ENCODE measurements around the gene SIM2. TPM values are rescaled to one million over a fixed set of nuclear protein-coding genes. Genes with fewer than 3 reads are reported as not detected.

SIM2 gene
- total RNA-seq, 1 donor from 2014 or later = 9.2 TPM

GRCh38 chr21:36783612-36784374 lies 84.9 kb downstream of the SIM2 start:
- peak overlapping the region; percentile 25 for H3K27ac ChIP-seq (ENCODE audit: low read depth, low read length)
- H3K27me3 Mint-ChIP-seq (ENCODE audit: low read depth, unreplicated experiment) = no peaks in the 10 kb centered on the region
- peak overlapping the region; percentile 9 for H3K9ac ChIP-seq (ENCODE audit: low read length)
- peak overlapping the region; percentile 30 for H3K4me2 ChIP-seq (ENCODE audit: low read length)
- no peaks in the 10 kb centered on the region for H4K20me1 ChIP-seq (ENCODE audit: insufficient read depth, low read length)
- H3K4me3 ChIP-seq (ENCODE audit: insufficient read depth, low read depth, low read length) = no peak overlapping the region
- no peak overlapping the region for H2AFZ ChIP-seq (ENCODE audit: low read depth, low read length)
- H3K27ac Mint-ChIP-seq (ENCODE audit: unreplicated experiment) = peak overlapping the region; percentile 72
- H3K4me1 ChIP-seq (ENCODE audit: insufficient read depth, low read length) = peaks cover 10% of the 10 kb centered on the region
- H3K4me1 Mint-ChIP-seq (ENCODE audit: low read depth, unreplicated experiment) = peaks cover 13% of the 10 kb centered on the region
- H3K27me3 ChIP-seq (ENCODE audit: insufficient read depth, low read length) = no peaks in the 10 kb centered on the region
- TF ChIP-seq EZH2 (IDR thresholded peaks at IDR 0.05; ENCODE audit: insufficient read depth, low read length) = no peak
- TF ChIP-seq, protein P1, sequence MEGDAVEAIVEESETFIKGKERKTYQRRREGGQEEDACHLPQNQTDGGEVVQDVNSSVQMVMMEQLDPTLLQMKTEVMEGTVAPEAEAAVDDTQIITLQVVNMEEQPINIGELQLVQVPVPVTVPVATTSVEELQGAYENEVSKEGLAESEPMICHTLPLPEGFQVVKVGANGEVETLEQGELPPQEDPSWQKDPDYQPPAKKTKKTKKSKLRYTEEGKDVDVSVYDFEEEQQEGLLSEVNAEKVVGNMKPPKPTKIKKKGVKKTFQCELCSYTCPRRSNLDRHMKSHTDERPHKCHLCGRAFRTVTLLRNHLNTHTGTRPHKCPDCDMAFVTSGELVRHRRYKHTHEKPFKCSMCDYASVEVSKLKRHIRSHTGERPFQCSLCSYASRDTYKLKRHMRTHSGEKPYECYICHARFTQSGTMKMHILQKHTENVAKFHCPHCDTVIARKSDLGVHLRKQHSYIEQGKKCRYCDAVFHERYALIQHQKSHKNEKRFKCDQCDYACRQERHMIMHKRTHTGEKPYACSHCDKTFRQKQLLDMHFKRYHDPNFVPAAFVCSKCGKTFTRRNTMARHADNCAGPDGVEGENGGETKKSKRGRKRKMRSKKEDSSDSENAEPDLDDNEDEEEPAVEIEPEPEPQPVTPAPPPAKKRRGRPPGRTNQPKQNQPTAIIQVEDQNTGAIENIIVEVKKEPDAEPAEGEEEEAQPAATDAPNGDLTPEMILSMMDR (IDR thresholded peaks at IDR 0.05; ENCODE audit: insufficient read depth, low read depth, low read length) = no peak
- peak; percentile 90 for DNase-seq (ENCODE audit: low read depth)
- no peaks in the 10 kb centered on the region for H3K36me3 ChIP-seq (ENCODE audit: insufficient read depth, low read length)
- FAIRE-seq = no peak
- H3K4me3 Mint-ChIP-seq (ENCODE audit: unreplicated experiment) = no peak overlapping the region
- peaks cover 5% of the 10 kb centered on the region for H3K36me3 Mint-ChIP-seq (ENCODE audit: low read depth, unreplicated experiment)
- no peaks in the 10 kb centered on the region for H3K79me2 ChIP-seq (ENCODE audit: insufficient read depth, low read length)
- no peaks in the 10 kb centered on the region for H3K9me3 ChIP-seq (ENCODE audit: insufficient read depth, low read depth, low read length)
- peaks cover 2% of the 10 kb centered on the region for H3K9me3 Mint-ChIP-seq (ENCODE audit: unreplicated experiment)

DNA sequence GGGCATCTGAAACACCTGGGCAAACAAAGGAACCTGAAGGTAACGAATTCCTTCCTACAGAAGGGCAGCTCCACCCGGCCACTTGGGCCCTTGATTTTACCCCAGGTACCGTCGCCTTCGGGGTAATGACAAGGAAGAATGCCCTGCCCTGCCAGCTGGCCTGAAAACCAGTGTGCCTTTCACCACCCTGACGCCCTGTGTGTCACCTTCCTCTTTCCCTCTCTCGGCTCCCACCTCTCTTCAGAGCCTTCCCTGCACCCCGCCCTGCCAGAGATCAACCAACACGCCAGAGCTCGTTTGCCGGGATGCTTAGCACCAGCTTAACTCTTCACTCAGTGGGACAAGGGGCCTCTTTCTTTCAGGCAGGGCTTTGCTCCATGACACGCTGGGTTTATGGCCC lies 86.0 kb downstream of the SIM2 start:
- no peak for FAIRE-seq
- H3K4me1 Mint-ChIP-seq (ENCODE audit: low read depth, unreplicated experiment) = peaks cover 13% of the 10 kb centered on the region
- H3K36me3 ChIP-seq (ENCODE audit: insufficient read depth, low read length) = no peaks in the 10 kb centered on the region

More for the DNA sequence above, 86.0 kb downstream of the SIM2 start:
- Mint-ChIP-seq H3K9me3 (ENCODE audit: unreplicated experiment) (peaks cover 2% of the 10 kb centered on the region), H3K36me3 (ENCODE audit: low read depth, unreplicated experiment) (peaks cover 3% of the 10 kb centered on the region), H3K4me3 (ENCODE audit: unreplicated experiment) (no peak overlapping the region), H3K27me3 (ENCODE audit: low read depth, unreplicated experiment) (no peaks in the 10 kb centered on the region), H3K27ac (ENCODE audit: unreplicated experiment) (no peak overlapping the region)
- Histone ChIP-seq H3K4me1 (ENCODE audit: insufficient read depth, low read length) (peaks cover 10% of the 10 kb centered on the region), H3K9ac (ENCODE audit: low read length) (no peak overlapping the region), H3K79me2 (ENCODE audit: insufficient read depth, low read length) (no peaks in the 10 kb centered on the region), H3K4me3 (ENCODE audit: insufficient read depth, low read depth, low read length) (no peak overlapping the region), H4K20me1 (ENCODE audit: insufficient read depth, low read length) (no peaks in the 10 kb centered on the region), H3K4me2 (ENCODE audit: low read length) (no peak overlapping the region), H3K27me3 (ENCODE audit: insufficient read depth, low read length) (no peaks in the 10 kb centered on the region), H3K9me3 (ENCODE audit: insufficient read depth, low read depth, low read length) (no peaks in the 10 kb centered on the region), H3K27ac (ENCODE audit: low read depth, low read length) (no peak overlapping the region), H2AFZ (ENCODE audit: low read depth, low read length) (no peak overlapping the region)
- TF ChIP-seq, protein P1 (IDR thresholded peaks at IDR 0.05; ENCODE audit: insufficient read depth, low read depth, low read length) = no peak
- no peak for TF ChIP-seq EZH2 (IDR thresholded peaks at IDR 0.05; ENCODE audit: insufficient read depth, low read length)
- no peak for DNase-seq (ENCODE audit: low read depth)

Measured in astrocyte (in vitro differentiated cells and primary cell).